ENCODE measurements around the gene IL2RG.

The IL2RG gene

DNA sequence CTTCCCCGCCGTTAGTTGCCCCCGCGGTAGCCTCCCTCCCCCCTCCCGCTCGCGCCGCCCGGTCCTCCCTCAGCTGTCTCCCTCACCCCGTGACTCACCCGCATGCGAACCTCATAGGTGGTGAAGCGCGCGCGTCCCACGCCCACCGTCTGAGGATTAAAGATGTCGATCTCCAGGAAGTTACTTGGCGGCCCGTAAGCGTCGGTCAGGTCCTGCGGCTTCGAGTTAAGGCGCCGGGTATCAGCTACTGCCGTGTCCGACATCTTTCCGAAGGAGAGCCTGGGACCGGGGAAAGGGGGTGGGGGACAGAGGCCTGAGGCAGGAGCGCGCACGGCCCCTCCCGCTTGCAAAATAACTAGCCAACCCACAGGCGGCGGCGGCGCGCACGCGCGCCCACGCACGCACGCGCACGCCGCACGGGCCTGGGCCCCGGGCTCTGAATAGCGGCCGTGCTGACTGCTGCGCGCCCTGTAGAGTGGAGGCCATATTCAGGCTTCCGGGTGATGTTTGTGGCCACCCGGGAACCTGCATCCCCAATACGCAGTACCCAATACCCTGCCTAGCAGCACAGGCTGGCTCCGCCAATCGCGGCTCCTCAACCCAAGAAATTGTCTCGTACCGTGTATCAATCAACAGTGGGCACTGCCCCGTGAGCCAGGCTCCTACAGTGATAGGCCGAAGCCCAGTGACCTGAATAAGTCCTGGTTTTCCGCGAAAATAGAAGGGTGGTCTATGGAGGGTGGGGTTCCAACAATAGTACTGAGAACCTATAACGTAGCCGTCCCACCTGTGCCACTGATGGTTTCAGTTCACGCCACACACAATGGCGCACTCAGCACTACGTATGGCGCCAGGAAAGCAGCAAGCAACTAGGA is 43.1 kb downstream of the IL2RG start, which contains the start of gene SNX12:
TSS of gene SNX12 (minus strand) at position 291 of the 875 bp plus-strand sequence. CDS start at position 263, 28 bp downstream.
- peak; percentile 92 to 95 for DNase-seq

DNA sequence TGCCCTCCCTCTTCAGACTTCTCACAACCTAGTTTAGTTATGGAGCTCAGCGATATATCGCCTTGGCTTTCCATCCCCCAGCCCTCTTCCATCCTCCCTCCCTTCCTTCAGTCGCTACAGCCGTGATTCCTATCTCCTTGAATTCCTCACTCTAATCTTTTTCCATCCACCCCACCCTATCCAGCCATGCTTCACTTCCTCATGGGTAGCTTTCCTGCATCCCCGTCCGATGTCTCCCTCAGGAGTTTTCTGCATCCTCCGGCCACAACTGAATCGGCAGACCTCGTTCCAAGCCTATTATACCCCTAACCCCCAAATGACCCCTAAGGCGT is 43.7 kb downstream of the IL2RG start:
- DNase-seq = no peak

DNA sequence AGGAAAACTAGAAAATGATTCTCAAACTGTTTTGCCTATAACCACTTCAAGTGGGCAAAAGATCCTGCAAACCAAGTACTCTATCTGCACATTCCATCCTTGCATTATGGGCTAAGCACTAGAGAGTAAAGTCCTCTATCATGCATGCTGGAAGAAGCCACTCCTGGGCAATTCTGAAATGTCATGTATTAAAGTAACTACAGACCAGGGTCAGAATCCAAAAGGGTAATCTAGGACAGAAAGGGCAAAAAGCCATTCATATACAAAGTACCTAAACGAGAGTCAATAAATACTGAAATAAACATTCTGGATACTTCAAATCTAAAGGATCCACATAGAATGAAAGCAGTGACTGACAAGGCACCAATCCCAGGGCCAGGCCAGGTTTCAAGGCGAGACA is 44.3 kb downstream of the IL2RG start:
- DNase-seq = no peak

DNA sequence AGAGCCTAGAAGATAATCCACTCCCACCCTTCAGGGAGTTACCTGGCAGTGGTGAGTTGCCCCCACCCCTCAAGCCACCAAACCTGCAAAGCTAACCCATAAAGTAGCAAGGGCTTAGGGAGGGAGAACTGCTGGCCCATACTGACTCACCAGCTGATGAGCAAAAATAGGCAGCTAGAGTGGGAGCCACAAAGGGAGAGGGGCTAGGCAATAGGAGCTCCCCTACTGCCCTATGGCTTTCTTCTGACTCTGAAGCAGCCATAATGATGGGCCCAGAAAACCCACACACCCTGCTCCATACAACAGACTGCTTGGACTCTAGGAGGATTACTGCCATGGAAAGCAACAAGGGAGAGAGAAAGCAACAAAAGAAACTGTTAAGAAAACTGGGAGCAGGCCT is 51.2 kb downstream of the IL2RG start:
- DNase-seq = no peak

DNA sequence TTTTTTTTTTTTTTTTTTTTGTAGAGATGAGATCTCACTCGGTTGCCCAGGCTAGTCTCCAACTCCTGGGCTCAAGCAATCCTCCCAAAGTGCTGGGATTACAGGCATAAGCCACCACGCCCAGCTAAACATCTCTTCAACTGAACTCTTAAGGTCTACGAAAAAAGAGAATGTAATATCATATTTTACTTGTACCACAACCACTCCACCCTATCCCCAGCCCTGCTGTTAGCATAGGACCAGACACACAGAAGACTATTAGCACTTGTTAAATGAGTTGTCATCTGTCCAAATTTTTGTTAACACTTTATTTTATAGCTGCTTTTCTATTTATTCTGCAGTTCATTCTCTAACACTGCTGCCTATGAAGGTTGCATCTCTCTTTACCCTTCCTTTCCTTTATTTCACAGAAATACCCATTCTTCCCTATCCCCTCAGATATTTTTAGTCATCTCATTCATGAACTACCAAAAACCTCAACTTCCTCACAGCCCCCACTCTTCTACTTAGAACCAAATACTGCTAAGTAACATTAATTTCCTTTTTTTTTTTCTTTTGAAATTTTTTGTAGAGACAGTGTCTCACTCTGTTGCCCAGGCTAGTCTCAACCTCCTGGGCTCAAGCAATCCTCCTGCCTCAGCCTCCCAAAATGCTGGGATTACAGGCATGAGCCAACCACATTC is 53.4 kb downstream of the IL2RG start:
- DNase-seq = no peak
